GM23338 (cell line): ENCODE results near the gene TYR. TPM values are rescaled to one million over a fixed set of nuclear protein-coding genes. Genes with fewer than 3 reads are reported as not detected.

Experiments used
- ATAC-seq: fragments of 200-7000 bp; cut with Tn5 transposase; 3 replicates; pipeline ENCODE4 v1.9.1; 2020
- DNase-seq: peaks from one replicate; pipeline ENCODE4 v3.0.0-alpha.2; 2015; ENCODE audit warnings: low spot score
- H2AFZ ChIP-seq: fragments of 200-600 bp; sonication (generic); 2 replicates; pipeline ENCODE4 v1.8.0; 2016; ENCODE audit warnings: antibody characterized with exemption, mild to moderate bottlenecking, moderate library complexity
- H3F3A ChIP-seq: fragments of 200-600 bp; sonication (generic); replicated peaks from 2 replicates; pipeline ENCODE4 v1.8.0; 2017; ENCODE audit warnings: antibody characterized with exemption, mixed run types, low read depth
- H3K27ac ChIP-seq: fragments of 200-600 bp; sonication (generic); 2 replicates; pipeline ENCODE4 v1.6.1; 2016; ENCODE audit warnings: low read depth
- H3K27me3 ChIP-seq: fragments of 200-600 bp; sonication (generic); 2 replicates; pipeline ENCODE4 v1.8.0; 2016; ENCODE audit warnings: mild to moderate bottlenecking, mixed run types, moderate library complexity; ENCODE audit not compliant: insufficient read depth
- H3K36me3 ChIP-seq: fragments of 200-600 bp; sonication (generic); 2 replicates; pipeline ENCODE4 v1.8.0; 2016; ENCODE audit warnings: mild to moderate bottlenecking; ENCODE audit not compliant: insufficient read depth
- H3K4me1 ChIP-seq: fragments of 200-600 bp; sonication (generic); 2 replicates; pipeline ENCODE4 v1.8.0; 2016; ENCODE audit warnings: mild to moderate bottlenecking, moderate library complexity; ENCODE audit not compliant: insufficient read depth
- H3K4me2 ChIP-seq: fragments of 200-600 bp; sonication (generic); 2 replicates; pipeline ENCODE4 v1.7.1; 2017; ENCODE audit warnings: mixed run types
- H3K4me3 ChIP-seq: fragments of 200-600 bp; sonication (generic); 2 replicates; pipeline ENCODE4 v1.6.1; 2016; ENCODE audit warnings: mixed run types
- H3K79me2 ChIP-seq: fragments of 200-600 bp; sonication (generic); replicated peaks from 2 replicates; pipeline ENCODE4 v1.8.0; 2017; ENCODE audit warnings: mild to moderate bottlenecking; ENCODE audit not compliant: insufficient read depth
- H3K9me2 ChIP-seq: fragments of 200-600 bp; sonication (generic); 2 replicates; pipeline ENCODE4 v1.8.0; 2017; ENCODE audit not compliant: insufficient read depth
- H4K20me1 ChIP-seq: fragments of 200-600 bp; sonication (generic); replicated peaks from 2 replicates; pipeline ENCODE4 v1.8.0; 2017; ENCODE audit warnings: mild to moderate bottlenecking; ENCODE audit not compliant: insufficient read depth
- H3K27ac Mint-ChIP-seq: 2 replicates; pipeline ENCODE4 v1.8.0; 2020; ENCODE audit warnings: inconsistent platforms, mild to moderate bottlenecking, moderate library complexity, mixed read lengths
- H3K27me3 Mint-ChIP-seq: 3 replicates; pipeline ENCODE4 v1.8.0; 2022; ENCODE audit warnings: low read depth, mild to moderate bottlenecking, moderate library complexity, mixed read lengths, inconsistent platforms; ENCODE audit not compliant: insufficient read depth, poor library complexity
- H3K36me3 Mint-ChIP-seq: 3 replicates; pipeline ENCODE4 v1.8.0; 2021; ENCODE audit warnings: low read depth, mild to moderate bottlenecking, inconsistent platforms, moderate library complexity, mixed read lengths
- H3K4me1 Mint-ChIP-seq: 3 replicates; pipeline ENCODE4 v1.8.0; 2020; ENCODE audit warnings: mild to moderate bottlenecking, inconsistent platforms, mixed read lengths
- H3K4me3 Mint-ChIP-seq: 3 replicates; pipeline ENCODE4 v1.8.0; 2021; ENCODE audit warnings: moderate library complexity, mild to moderate bottlenecking, inconsistent platforms, mixed read lengths
- H3K9me3 Mint-ChIP-seq: 3 replicates; pipeline ENCODE4 v1.8.0; 2020; ENCODE audit warnings: moderate library complexity, mild to moderate bottlenecking, inconsistent platforms, mixed read lengths
- EZH2phosphoT487 ChIP-seq: fragments of 200-600 bp; sonication (generic); IDR thresholded peaks from one replicate; pipeline ENCODE4 v1.8.1; 2018; ENCODE audit warnings: antibody characterized with exemption; ENCODE audit not compliant: unreplicated experiment
- NANOG ChIP-seq: IDR thresholded peaks from 2 replicates; pipeline ENCODE4 v1.6.1; 2016; ENCODE audit warnings: antibody characterized with exemption, borderline replicate concordance
- POLR2AphosphoS5 ChIP-seq: IDR thresholded peaks from 2 replicates; pipeline ENCODE4 v1.6.1; 2016; ENCODE audit warnings: antibody characterized with exemption, low read depth
- ZNF114 ChIP-seq: fragments of 250-450 bp; sonication (Bioruptor Pico); IDR thresholded peaks from 2 replicates; pipeline ENCODE4 v1.5.0; 2020; ENCODE audit warnings: mild to moderate bottlenecking, moderate library complexity
- ZNF331 ChIP-seq: fragments of 250-450 bp; sonication (Bioruptor Pico); IDR thresholded peaks from 2 replicates; pipeline ENCODE4 v1.5.0; 2020; ENCODE audit warnings: low read depth, mild to moderate bottlenecking, moderate library complexity
- ZNF462 ChIP-seq: fragments of 250-450 bp; sonication (Bioruptor Pico); IDR thresholded peaks from 2 replicates; pipeline ENCODE4 v1.5.0; 2020; ENCODE audit warnings: mild to moderate bottlenecking, moderate library complexity
- polyA plus RNA-seq: library from polyadenylated mRNA; unstranded; fragments of >200 nt; fragmentation: Nextera tagmentation; extraction: Ambion mirVana; gene quantifications from 2 replicates; pipeline ENCODE4 v1.2.1, GENCODE V29; 2016
- total RNA-seq: library from RNA; depleted of rRNA; stranded (reverse); fragments of >200 nt; shearing (Covaris generic); gene quantifications from 2 replicates; pipeline ENCODE4 v1.2.3, GENCODE V29; 2014

Gene TYR
- total and polyA plus RNA-seq, 2 experiments from 2014 or later = 0.08 TPM; not detected in 1

GRCh38 chr11:89159974-89160373 is 17.7 kb upstream of the TYR start (continued):
- TF ChIP-seq ZNF462 (CRISPR knock-in tag) = no peak

- no peaks in the 10 kb centered on the region for H3K9me3 Mint-ChIP-seq
- no peak overlapping the region for H3K4me3 Mint-ChIP-seq
- Histone ChIP-seq H4K20me1 (no peaks in the 10 kb centered on the region), H3F3A (no peaks in the 10 kb centered on the region), H2AFZ (no peak overlapping the region), H3K4me2 (no peak overlapping the region), H3K27ac (no peak overlapping the region), H3K27me3 (no peaks in the 10 kb centered on the region), H3K4me3 (no peak overlapping the region), H3K36me3 (no peaks in the 10 kb centered on the region), H3K79me2 (no peaks in the 10 kb centered on the region), H3K4me1 (no peaks in the 10 kb centered on the region), H3K9me2 (no peaks in the 10 kb centered on the region)
- no peaks in the 10 kb centered on the region for H3K36me3 Mint-ChIP-seq
- DNase-seq = no peak
- no peak overlapping the region for H3K27ac Mint-ChIP-seq
- H3K4me1 Mint-ChIP-seq = no peaks in the 10 kb centered on the region
- TF ChIP-seq ZNF114 (CRISPR knock-in tag) (no peak), POLR2AphosphoS5 (no peak), ZNF462 (CRISPR knock-in tag) (no peak), EZH2phosphoT487 (no peak), NANOG (no peak), ZNF331 (CRISPR knock-in tag) (no peak)
- no peak for ATAC-seq
- no peaks in the 10 kb centered on the region for H3K27me3 Mint-ChIP-seq
Observed at GRCh38 chr11:89161949-89162348, 15.7 kb upstream of the TYR start.
